ENCODE results near the gene MSI2. TPM values are rescaled to one million over a fixed set of nuclear protein-coding genes. Genes with fewer than 3 reads are reported as not detected.

The MSI2 gene
- total and polyA plus RNA-seq, 2 donors (not counting 3 experiments of a cell fraction or from before 2014, with no cell fraction given) = 20.9 to 59.3 TPM

DNA sequence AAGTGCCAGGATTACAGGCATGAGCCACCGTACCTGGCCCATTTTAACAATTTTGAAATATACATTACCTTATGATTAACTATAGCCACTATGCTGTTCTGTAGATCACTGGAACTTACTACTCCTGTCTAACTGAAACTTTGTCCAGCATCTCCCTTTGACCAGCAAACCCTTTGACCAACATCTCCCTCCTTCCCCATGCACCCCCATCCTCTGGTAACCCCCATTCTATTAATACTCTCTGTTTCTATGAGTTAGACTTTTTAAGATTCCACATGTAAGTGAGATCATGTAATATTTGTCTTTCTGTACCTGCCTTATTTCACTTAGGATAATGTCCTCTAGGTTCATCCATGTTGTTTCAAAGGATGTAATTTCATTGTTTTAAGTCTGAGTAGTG lies 178.0 kb downstream of the MSI2 start:
- Histone ChIP-seq H4K20me1 (replicated peaks; ENCODE audit: control insufficient read depth, extremely low read depth, insufficient read depth, low read length) (no peaks in the 10 kb centered on the region), H3K9me1 (replicated peaks; ENCODE audit: control insufficient read depth, extremely low read depth, insufficient read depth, low read length) (no peaks in the 10 kb centered on the region), H2AFZ (ENCODE audit: low read depth, low read length) (no peak overlapping the region), H3K4me2 (ENCODE audit: insufficient read depth, low read length) (no peak overlapping the region), H3K79me2 (ENCODE audit: control insufficient read depth, insufficient read depth, low read length) (no peaks in the 10 kb centered on the region), H3K4me1 (ENCODE audit: control insufficient read depth, extremely low read depth, insufficient read depth, low read length) (peaks cover 4% of the 10 kb centered on the region), H3K27ac (ENCODE audit: insufficient read depth, low read depth, low read length) (no peak overlapping the region), H3K36me3 (ENCODE audit: control insufficient read depth in 2 of 2, extremely low read depth in 1 of 2, insufficient read depth in 2 of 2, low read length in 2 of 2) (no peaks in the 10 kb centered on the region), H3K4me3 (replicated peaks in 1 of 3; ENCODE audit: insufficient read depth in 1 of 3, low read depth in 1 of 3, low read length in 3 of 3) (no peak overlapping the region), H3K27me3 (ENCODE audit: control insufficient read depth in 2 of 2, insufficient read depth in 2 of 2, low read length in 2 of 2) (no peaks in the 10 kb centered on the region), H3K9ac (replicated peaks; ENCODE audit: extremely low read depth, insufficient read depth, low read length) (no peak overlapping the region), H3K9me3 (replicated peaks; ENCODE audit: control insufficient read depth, insufficient read depth, low read length) (no peaks in the 10 kb centered on the region)
- FAIRE-seq (no peak), DNase-seq (ENCODE audit: low read depth, low spot score) (no peak)
- BruUV-seq (replicated peaks) = no TSS peak
- dilution Hi-C loops (cut with MboI; ENCODE audit: extremely low pct_ligation_motif_present, low sequenced_read_pairs) = no loop called here
- intact Hi-C loops (cut with micrococcal nuclease) = no loop called here
- POLR2A ChIA-PET = no interaction called here
- CTCF ChIA-PET = no interaction called here
- TF ChIP-seq, protein P1, sequence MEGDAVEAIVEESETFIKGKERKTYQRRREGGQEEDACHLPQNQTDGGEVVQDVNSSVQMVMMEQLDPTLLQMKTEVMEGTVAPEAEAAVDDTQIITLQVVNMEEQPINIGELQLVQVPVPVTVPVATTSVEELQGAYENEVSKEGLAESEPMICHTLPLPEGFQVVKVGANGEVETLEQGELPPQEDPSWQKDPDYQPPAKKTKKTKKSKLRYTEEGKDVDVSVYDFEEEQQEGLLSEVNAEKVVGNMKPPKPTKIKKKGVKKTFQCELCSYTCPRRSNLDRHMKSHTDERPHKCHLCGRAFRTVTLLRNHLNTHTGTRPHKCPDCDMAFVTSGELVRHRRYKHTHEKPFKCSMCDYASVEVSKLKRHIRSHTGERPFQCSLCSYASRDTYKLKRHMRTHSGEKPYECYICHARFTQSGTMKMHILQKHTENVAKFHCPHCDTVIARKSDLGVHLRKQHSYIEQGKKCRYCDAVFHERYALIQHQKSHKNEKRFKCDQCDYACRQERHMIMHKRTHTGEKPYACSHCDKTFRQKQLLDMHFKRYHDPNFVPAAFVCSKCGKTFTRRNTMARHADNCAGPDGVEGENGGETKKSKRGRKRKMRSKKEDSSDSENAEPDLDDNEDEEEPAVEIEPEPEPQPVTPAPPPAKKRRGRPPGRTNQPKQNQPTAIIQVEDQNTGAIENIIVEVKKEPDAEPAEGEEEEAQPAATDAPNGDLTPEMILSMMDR (IDR thresholded peaks at IDR 0.05; ENCODE audit: extremely low read depth in 1 of 2, insufficient read depth in 1 of 2, low read depth in 1 of 2, low read length in 2 of 2) = no peak
- no peak for TF ChIP-seq GATA2 (IDR thresholded peaks at IDR 0.05; ENCODE audit: insufficient read depth, insufficient read length, low read depth, low read length)
- TF ChIP-seq JUN (IDR thresholded peaks at IDR 0.05; ENCODE audit: borderline replicate concordance, insufficient read depth, insufficient read length, low read depth) = no peak
- TF ChIP-seq, protein P2, sequence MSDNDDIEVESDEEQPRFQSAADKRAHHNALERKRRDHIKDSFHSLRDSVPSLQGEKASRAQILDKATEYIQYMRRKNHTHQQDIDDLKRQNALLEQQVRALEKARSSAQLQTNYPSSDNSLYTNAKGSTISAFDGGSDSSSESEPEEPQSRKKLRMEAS (IDR thresholded peaks at IDR 0.05; ENCODE audit: insufficient read depth, insufficient read length) = no peak
- no peak for TF ChIP-seq POLR2AphosphoS5 (IDR thresholded peaks at IDR 0.05; ENCODE audit: insufficient read depth, low read depth, low read length)

DNA sequence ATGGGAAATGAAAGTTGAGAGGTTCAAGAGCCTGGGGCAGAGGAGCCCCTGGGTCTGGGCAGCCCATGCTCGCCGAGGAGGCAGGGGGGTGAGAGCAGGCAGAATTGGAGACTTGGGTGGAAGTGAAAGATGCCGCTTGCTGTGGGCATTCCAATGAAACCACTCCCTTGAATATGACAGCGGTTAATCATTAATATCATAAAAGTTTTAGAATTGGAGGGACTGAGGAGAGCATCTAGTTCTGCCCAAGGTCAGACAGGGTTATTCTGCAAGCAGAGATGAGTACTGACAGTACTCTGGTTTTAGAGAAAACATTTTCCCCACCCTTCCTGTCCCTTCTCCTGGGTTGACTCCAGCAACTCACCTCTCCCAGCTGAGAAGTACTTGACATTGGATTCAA lies 180.2 kb downstream of the MSI2 start:
- BruUV-seq (replicated peaks) = no TSS peak
- Histone ChIP-seq H3K4me1 (ENCODE audit: control insufficient read depth, extremely low read depth, insufficient read depth, low read length) (peaks cover 13% of the 10 kb centered on the region), H3K27me3 (ENCODE audit: control insufficient read depth in 2 of 2, insufficient read depth in 2 of 2, low read length in 2 of 2) (no peaks in the 10 kb centered on the region), H3K9me3 (replicated peaks; ENCODE audit: control insufficient read depth, insufficient read depth, low read length) (no peaks in the 10 kb centered on the region), H2AFZ (ENCODE audit: low read depth, low read length) (no peak overlapping the region), H3K4me2 (ENCODE audit: insufficient read depth, low read length) (no peak overlapping the region), H3K36me3 (ENCODE audit: control insufficient read depth in 2 of 2, extremely low read depth in 1 of 2, insufficient read depth in 2 of 2, low read length in 2 of 2) (no peaks in the 10 kb centered on the region), H3K9me1 (replicated peaks; ENCODE audit: control insufficient read depth, extremely low read depth, insufficient read depth, low read length) (no peaks in the 10 kb centered on the region), H4K20me1 (replicated peaks; ENCODE audit: control insufficient read depth, extremely low read depth, insufficient read depth, low read length) (no peaks in the 10 kb centered on the region), H3K4me3 (replicated peaks in 1 of 3; ENCODE audit: insufficient read depth in 1 of 3, low read depth in 1 of 3, low read length in 3 of 3) (no peak overlapping the region), H3K27ac (ENCODE audit: insufficient read depth, low read depth, low read length) (no peak overlapping the region), H3K9ac (replicated peaks; ENCODE audit: extremely low read depth, insufficient read depth, low read length) (no peak overlapping the region), H3K79me2 (ENCODE audit: control insufficient read depth, insufficient read depth, low read length) (no peaks in the 10 kb centered on the region)
- POLR2A ChIA-PET = no interaction called here
- DNase-seq (ENCODE audit: low read depth, low spot score) (no peak), FAIRE-seq (no peak)
- TF ChIP-seq EZH2 (IDR thresholded peaks at IDR 0.05; ENCODE audit: borderline replicate concordance, low read depth, low read length, severe bottlenecking) (no peak), JUN (IDR thresholded peaks at IDR 0.05; ENCODE audit: borderline replicate concordance, insufficient read depth, insufficient read length, low read depth) (no peak), POLR2A (IDR thresholded peaks at IDR 0.05; ENCODE audit: low read depth, low read length) (no peak)
- TF ChIP-seq, protein P2 (IDR thresholded peaks at IDR 0.05; ENCODE audit: insufficient read depth, insufficient read length) = no peak
- TF ChIP-seq, protein P1 (IDR thresholded peaks at IDR 0.05; ENCODE audit: extremely low read depth in 1 of 2, insufficient read depth in 1 of 2, low read depth in 1 of 2, low read length in 2 of 2) = no peak
- CTCF ChIA-PET = interaction anchor here (1.9 kb wide), 1 partner anchor 194 kb away, joined by 7 read pairs; no protein-coding TSS in a partner anchor
- intact Hi-C loops (cut with micrococcal nuclease) (no loop called here), dilution Hi-C loops (cut with MboI; ENCODE audit: extremely low pct_ligation_motif_present, low sequenced_read_pairs) (no loop called here)

All from endothelial cell of umbilical vein (primary cell).